Liver (tissue), 9 donors: ENCODE measurements around the gene TMEM140. TPM values are rescaled to one million over a fixed set of nuclear protein-coding genes. Genes with fewer than 3 reads are reported as not detected.

Experiments used
- DNase-seq: peaks from one replicate; pipeline ENCODE4 v3.0.0-alpha.2; 2017; ENCODE audit warnings: low spot score
- H3K27ac ChIP-seq, 2 donors: one replicate each; pipeline ENCODE4 v1.7.0; 2013; ENCODE audit warnings: inconsistent platforms in 2 of 2, low read length in 2 of 2, control low read depth in 1 of 2, low read depth in 1 of 2, mild to moderate bottlenecking in 1 of 2
- H3K27me3 ChIP-seq, 4 donors: one replicate each; pipeline versions ENCODE4 v1.6.1 to v1.7.0; 2013; ENCODE audit warnings: low read length in 3 of 4, inconsistent platforms in 1 of 4, mild to moderate bottlenecking in 1 of 4, moderate library complexity in 1 of 4; ENCODE audit not compliant: control insufficient read depth in 4 of 4, insufficient read depth in 4 of 4
- H3K36me3 ChIP-seq, 4 donors: one replicate each; pipeline versions ENCODE4 v1.6.1 to v1.7.0; 2013; ENCODE audit warnings: low read length in 3 of 4, mild to moderate bottlenecking in 3 of 4, low read depth in 1 of 4, moderate library complexity in 1 of 4; ENCODE audit not compliant: control insufficient read depth in 4 of 4, insufficient read depth in 3 of 4
- H3K4me1 ChIP-seq, 4 donors: one replicate each; pipeline versions ENCODE4 v1.6.1 to v1.7.0; 2013; ENCODE audit warnings: low read length in 3 of 4, mild to moderate bottlenecking in 3 of 4, moderate library complexity in 1 of 4; ENCODE audit not compliant: control insufficient read depth in 4 of 4, insufficient read depth in 4 of 4
- H3K4me3 ChIP-seq, 3 donors: one replicate each; pipeline versions ENCODE4 v1.6.1 to v1.7.0; 2013; ENCODE audit warnings: low read length in 3 of 3, control low read depth in 1 of 3, low read depth in 1 of 3, mild to moderate bottlenecking in 1 of 3
- H3K9ac ChIP-seq, 2 donors: one replicate each; pipeline ENCODE4 v1.7.0; 2013; ENCODE audit warnings: low read length in 2 of 2, mild to moderate bottlenecking in 2 of 2, moderate library complexity in 2 of 2, control low read depth in 1 of 2, low read depth in 1 of 2
- H3K9me3 ChIP-seq, 4 donors: one replicate each; pipeline versions ENCODE4 v1.6.1 to v1.7.0; 2013; ENCODE audit warnings: low read length in 3 of 4; ENCODE audit not compliant: control insufficient read depth in 4 of 4
- ATF3 ChIP-seq: IDR thresholded peaks from 2 replicates; pipeline ENCODE4 v1.6.1; 2016; ENCODE audit warnings: antibody characterized with exemption
- EGR1 ChIP-seq, 2 donors: IDR thresholded peaks; 2 replicates each; pipeline ENCODE4 v1.6.1; 2016 to 2018; ENCODE audit warnings: antibody characterized with exemption in 2 of 2, low read depth in 2 of 2
- FOXA1 ChIP-seq: IDR thresholded peaks from 2 replicates; pipeline ENCODE4 v1.6.1; 2016; ENCODE audit warnings: antibody characterized with exemption
- FOXA2 ChIP-seq: IDR thresholded peaks from 2 replicates; pipeline ENCODE4 v1.6.1; 2016; ENCODE audit warnings: antibody characterized with exemption
- GABPA ChIP-seq, 2 donors: IDR thresholded peaks in 1 of 2; conservative IDR thresholded peaks in 1 of 2; 2 replicates each; pipeline ENCODE4 v1.6.1; 2016; ENCODE audit warnings: antibody characterized with exemption in 2 of 2, mild to moderate bottlenecking in 1 of 2, moderate library complexity in 1 of 2
- HNF4A ChIP-seq, 2 donors: conservative IDR thresholded peaks; 2 replicates each; pipeline ENCODE4 v1.6.1; 2016; ENCODE audit warnings: antibody characterized with exemption in 2 of 2, mild to moderate bottlenecking in 2 of 2
- HNF4G ChIP-seq: IDR thresholded peaks from 2 replicates; pipeline ENCODE4 v1.6.1; 2016; ENCODE audit warnings: antibody characterized with exemption
- JUND ChIP-seq, 2 donors: IDR thresholded peaks; 2 replicates each; pipeline ENCODE4 v1.6.1; 2016; ENCODE audit warnings: antibody characterized with exemption in 2 of 2
- MAX ChIP-seq: IDR thresholded peaks from 2 replicates; pipeline ENCODE4 v1.6.1; 2016; ENCODE audit warnings: antibody characterized with exemption
- NR2F2 ChIP-seq: IDR thresholded peaks from 2 replicates; pipeline ENCODE4 v1.6.1; 2016; ENCODE audit warnings: antibody characterized with exemption
- RAD21 ChIP-seq, 2 donors: IDR thresholded peaks; 2 replicates each; pipeline ENCODE4 v1.6.1; 2016; ENCODE audit warnings: antibody characterized with exemption in 2 of 2, mild to moderate bottlenecking in 2 of 2
- REST ChIP-seq: IDR thresholded peaks from 2 replicates; pipeline ENCODE4 v1.6.1; 2016; ENCODE audit warnings: antibody characterized with exemption, mild to moderate bottlenecking
- RXRA ChIP-seq, 2 donors: IDR thresholded peaks; 2 replicates each; pipeline ENCODE4 v1.6.1; 2017 to 2018; ENCODE audit warnings: antibody characterized with exemption in 2 of 2, mild to moderate bottlenecking in 1 of 2
- SP1 ChIP-seq: IDR thresholded peaks from 2 replicates; pipeline ENCODE4 v1.6.1; 2018; ENCODE audit warnings: antibody characterized with exemption, mild to moderate bottlenecking
- TAF1 ChIP-seq: conservative IDR thresholded peaks from 2 replicates; pipeline ENCODE4 v1.6.1; 2016; ENCODE audit warnings: antibody characterized with exemption, mild to moderate bottlenecking
- YY1 ChIP-seq: IDR thresholded peaks from 2 replicates; pipeline ENCODE4 v1.6.1; 2016; ENCODE audit warnings: antibody characterized with exemption, mild to moderate bottlenecking
- ZBTB33 ChIP-seq: IDR thresholded peaks from 2 replicates; pipeline ENCODE4 v1.6.1; 2016; ENCODE audit warnings: antibody characterized with exemption
- WGBS: extraction: QIAGEN DNeasy Blood & Tissue Kit; methylation state at CpG from one replicate; pipeline ENCODE4 v1.1.7; 2013; 5-methylcytosine and 5-hydroxymethylcytosine counted together
- polyA plus RNA-seq, 2 donors: library from polyadenylated mRNA; stranded (reverse) in 1 of 2; unstranded in 1 of 2; fragments of 200-250 nt in 1 of 2; fragments of >200 nt in 1 of 2; fragmentation: Nextera tagmentation in 1 of 2; extraction: Ambion mirVana in 1 of 2; gene quantifications; one replicate each; pipeline versions ENCODE4 v1.2.1 to v1.2.3, GENCODE V29; 2013 to 2015
- total RNA-seq, 2 donors: library from RNA; depleted of rRNA; stranded (reverse); fragments of >200 nt; gene quantifications; one replicate each; pipeline ENCODE4 v1.2.3, GENCODE V29; 2014
- TF ChIP-seq, protein P1 (sequence below): fragments of 150-350 bp; IDR thresholded peaks from 2 replicates; pipeline ENCODE4 v1.5.1; 2017; ENCODE audit warnings: improper control_type of control experiment, low read depth, low read length; ENCODE audit not compliant: missing input control
- donor health status: healthy.
- donor health status: healthy.
- donor health status: healthy.
- donor health status: healthy.
- donor health status: healthy.

Gene TMEM140
- total and polyA plus RNA-seq, 4 donors: 22.3 to 34.3 (median 25.9) TPM

DNA sequence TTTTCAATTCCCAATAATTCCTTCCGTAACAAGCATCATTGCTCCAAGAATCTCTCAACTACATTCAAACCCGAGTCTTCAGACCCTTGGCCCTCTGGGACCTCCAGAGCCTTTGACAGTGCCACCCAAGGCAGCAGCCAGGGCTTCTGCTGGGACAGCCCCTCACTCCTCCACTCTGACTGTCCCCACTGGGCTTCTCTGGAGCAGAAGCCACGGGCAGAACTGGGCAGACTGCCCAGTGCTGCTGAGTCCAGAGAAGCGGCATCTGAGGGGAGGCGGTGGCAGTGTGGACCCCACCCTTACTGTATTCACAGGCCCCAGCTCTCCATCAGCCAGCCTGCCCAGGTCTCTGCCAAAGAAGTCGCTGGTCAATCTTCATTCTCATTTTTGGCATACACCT lies 13.8 kb downstream of the TMEM140 start:
- Histone ChIP-seq H3K9me3 (no peaks in the 10 kb centered on the region), H3K27ac (peak overlapping the region; percentile 23 to 58), H3K36me3 (peaks cover 3 to 23% (median 7%) of the 10 kb centered on the region in 4 donors), H3K4me3 (no peak overlapping the region), H3K9ac (no peak overlapping the region), H3K27me3 (no peaks in the 10 kb centered on the region), H3K4me1 (peaks cover 8 to 52% (median 24%) of the 10 kb centered on the region in 4 donors)
- no peak for TF ChIP-seq TAF1
- no peak for TF ChIP-seq REST
- TF ChIP-seq NR2F2: no peak
- TF ChIP-seq GABPA (IDR thresholded peaks at IDR 0.05 in 1 of 2, conservative IDR thresholded peaks at IDR 0.05 in 1 of 2): no peak
- TF ChIP-seq HNF4G: no peak
- no peak for TF ChIP-seq YY1
- no peak for TF ChIP-seq RXRA (IDR thresholded peaks at IDR 0.05)
- no peak for TF ChIP-seq ATF3
- TF ChIP-seq, protein P1, sequence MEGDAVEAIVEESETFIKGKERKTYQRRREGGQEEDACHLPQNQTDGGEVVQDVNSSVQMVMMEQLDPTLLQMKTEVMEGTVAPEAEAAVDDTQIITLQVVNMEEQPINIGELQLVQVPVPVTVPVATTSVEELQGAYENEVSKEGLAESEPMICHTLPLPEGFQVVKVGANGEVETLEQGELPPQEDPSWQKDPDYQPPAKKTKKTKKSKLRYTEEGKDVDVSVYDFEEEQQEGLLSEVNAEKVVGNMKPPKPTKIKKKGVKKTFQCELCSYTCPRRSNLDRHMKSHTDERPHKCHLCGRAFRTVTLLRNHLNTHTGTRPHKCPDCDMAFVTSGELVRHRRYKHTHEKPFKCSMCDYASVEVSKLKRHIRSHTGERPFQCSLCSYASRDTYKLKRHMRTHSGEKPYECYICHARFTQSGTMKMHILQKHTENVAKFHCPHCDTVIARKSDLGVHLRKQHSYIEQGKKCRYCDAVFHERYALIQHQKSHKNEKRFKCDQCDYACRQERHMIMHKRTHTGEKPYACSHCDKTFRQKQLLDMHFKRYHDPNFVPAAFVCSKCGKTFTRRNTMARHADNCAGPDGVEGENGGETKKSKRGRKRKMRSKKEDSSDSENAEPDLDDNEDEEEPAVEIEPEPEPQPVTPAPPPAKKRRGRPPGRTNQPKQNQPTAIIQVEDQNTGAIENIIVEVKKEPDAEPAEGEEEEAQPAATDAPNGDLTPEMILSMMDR: no peak
- no peak for TF ChIP-seq FOXA2
- TF ChIP-seq ZBTB33: no peak
- TF ChIP-seq JUND (IDR thresholded peaks at IDR 0.05): no peak
- TF ChIP-seq RAD21 (IDR thresholded peaks at IDR 0.05): no peak
- TF ChIP-seq SP1: no peak
- TF ChIP-seq EGR1 (IDR thresholded peaks at IDR 0.05; ENCODE audit: low read depth in 2 of 2): no peak
- TF ChIP-seq HNF4A (conservative IDR thresholded peaks at IDR 0.05): no peak
- TF ChIP-seq FOXA1: no peak
- no peak for TF ChIP-seq MAX
- no peak for DNase-seq
- WGBS: 81% methylated on average over 6 of the region's 6 CpGs
